ENCODE data around the gene ORAI2. TPM values are rescaled to one million over a fixed set of nuclear protein-coding genes. Genes with fewer than 3 reads are reported as not detected.

The ORAI2 gene
- total and polyA plus RNA-seq, 2 of the 13 experiments (the other 11 are each of a cell fraction or from before 2014, with no cell fraction given) = 3.0 to 6.0 TPM

DNA sequence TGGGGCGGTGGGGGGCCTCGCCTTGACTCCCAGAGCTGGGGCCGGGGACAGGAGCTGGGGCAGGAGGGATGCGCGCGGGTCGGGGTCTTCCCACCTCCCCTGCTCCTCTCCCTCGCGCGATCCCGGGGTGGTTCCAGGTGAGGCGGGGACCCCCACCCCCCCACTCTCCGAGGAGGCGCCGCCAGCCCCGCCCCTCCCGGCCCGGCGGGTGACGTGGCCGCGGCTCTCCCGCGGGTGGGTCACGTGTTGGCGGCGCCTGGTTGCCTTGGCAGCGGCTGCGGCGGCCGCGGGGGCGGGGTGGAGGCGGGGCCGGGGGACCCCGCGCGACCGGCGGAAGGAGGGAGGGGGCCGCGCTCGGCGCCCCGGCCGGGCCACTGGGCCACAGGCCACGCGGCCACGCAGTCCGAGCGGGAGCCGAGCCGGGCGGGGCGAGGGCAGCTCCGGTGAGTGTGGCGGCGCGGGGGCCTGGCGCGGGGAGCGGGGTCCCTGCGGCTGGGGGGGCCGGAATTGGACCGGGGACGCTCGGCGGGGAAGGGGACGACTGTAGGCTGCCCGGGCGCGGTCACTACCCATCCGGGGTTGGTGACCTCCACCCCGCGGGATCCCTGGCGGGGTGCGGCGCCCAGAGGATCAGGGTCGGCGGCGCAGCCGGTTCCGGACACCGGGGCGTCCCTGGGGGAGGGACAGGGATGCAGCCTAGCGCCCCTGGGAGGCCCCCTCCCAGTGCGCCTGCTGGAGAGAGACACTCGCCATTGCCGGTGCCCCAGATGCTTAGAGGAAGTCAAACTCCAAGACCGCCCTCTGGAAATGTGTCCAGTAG, at the start of gene ORAI2 (continued):
- TF ChIP-seq, protein P1, sequence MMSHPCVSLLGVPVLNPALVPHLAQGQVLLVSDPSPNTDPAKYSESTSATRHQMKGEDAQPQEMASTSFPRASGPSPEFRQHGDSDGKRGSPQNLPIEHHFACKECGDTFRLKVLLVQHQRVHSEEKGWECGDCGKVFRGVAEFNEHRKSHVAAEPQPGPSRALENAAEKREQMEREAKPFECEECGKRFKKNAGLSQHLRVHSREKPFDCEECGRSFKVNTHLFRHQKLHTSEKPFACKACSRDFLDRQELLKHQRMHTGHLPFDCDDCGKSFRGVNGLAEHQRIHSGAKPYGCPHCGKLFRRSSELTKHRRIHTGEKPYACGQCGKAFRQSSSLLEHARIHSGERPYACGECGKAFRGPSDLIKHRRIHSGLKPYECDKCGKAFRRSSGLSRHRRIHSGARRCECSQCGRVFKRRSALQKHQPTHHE (CRISPR knock-in tag; IDR thresholded peaks at IDR 0.05; ENCODE audit: borderline replicate concordance) = no peak
- no peak for TF ChIP-seq ZSCAN22 (CRISPR knock-in tag; IDR thresholded peaks at IDR 0.05)
- TF ChIP-seq KDM6A (CRISPR knock-in tag; IDR thresholded peaks at IDR 0.05; ENCODE audit: low read depth) = no peak
- TF ChIP-seq ZNF3 (CRISPR knock-in tag; IDR thresholded peaks at IDR 0.05) = no peak
- no peak for TF ChIP-seq ZSCAN29 (CRISPR knock-in tag; conservative IDR thresholded peaks at IDR 0.05)
- TF ChIP-seq ZNF446 (CRISPR knock-in tag; IDR thresholded peaks at IDR 0.05) = no peak
- TF ChIP-seq, protein P2, sequence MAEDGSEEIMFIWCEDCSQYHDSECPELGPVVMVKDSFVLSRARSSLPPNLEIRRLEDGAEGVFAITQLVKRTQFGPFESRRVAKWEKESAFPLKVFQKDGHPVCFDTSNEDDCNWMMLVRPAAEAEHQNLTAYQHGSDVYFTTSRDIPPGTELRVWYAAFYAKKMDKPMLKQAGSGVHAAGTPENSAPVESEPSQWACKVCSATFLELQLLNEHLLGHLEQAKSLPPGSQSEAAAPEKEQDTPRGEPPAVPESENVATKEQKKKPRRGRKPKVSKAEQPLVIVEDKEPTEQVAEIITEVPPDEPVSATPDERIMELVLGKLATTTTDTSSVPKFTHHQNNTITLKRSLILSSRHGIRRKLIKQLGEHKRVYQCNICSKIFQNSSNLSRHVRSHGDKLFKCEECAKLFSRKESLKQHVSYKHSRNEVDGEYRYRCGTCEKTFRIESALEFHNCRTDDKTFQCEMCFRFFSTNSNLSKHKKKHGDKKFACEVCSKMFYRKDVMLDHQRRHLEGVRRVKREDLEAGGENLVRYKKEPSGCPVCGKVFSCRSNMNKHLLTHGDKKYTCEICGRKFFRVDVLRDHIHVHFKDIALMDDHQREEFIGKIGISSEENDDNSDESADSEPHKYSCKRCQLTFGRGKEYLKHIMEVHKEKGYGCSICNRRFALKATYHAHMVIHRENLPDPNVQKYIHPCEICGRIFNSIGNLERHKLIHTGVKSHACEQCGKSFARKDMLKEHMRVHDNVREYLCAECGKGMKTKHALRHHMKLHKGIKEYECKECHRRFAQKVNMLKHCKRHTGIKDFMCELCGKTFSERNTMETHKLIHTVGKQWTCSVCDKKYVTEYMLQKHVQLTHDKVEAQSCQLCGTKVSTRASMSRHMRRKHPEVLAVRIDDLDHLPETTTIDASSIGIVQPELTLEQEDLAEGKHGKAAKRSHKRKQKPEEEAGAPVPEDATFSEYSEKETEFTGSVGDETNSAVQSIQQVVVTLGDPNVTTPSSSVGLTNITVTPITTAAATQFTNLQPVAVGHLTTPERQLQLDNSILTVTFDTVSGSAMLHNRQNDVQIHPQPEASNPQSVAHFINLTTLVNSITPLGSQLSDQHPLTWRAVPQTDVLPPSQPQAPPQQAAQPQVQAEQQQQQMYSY (CRISPR knock-in tag; IDR thresholded peaks at IDR 0.05) = no peak
- TF ChIP-seq KAT7 (CRISPR knock-in tag; IDR thresholded peaks at IDR 0.05; ENCODE audit: borderline replicate concordance) = no peak
- TF ChIP-seq, protein P3, sequence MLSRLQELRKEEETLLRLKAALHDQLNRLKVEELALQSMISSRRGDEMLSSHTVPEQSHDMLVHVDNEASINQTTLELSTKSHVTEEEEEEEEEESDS (CRISPR knock-in tag; IDR thresholded peaks at IDR 0.05; ENCODE audit: borderline replicate concordance) = no peak
- no peak for TF ChIP-seq ZNF136 (CRISPR knock-in tag; IDR thresholded peaks at IDR 0.05; ENCODE audit: low read depth)
- TF ChIP-seq ZNF629 (CRISPR knock-in tag; conservative IDR thresholded peaks at IDR 0.05) = no peak
- no peak for TF ChIP-seq ZNF607 (CRISPR knock-in tag; IDR thresholded peaks at IDR 0.05; ENCODE audit: borderline replicate concordance)
- TF ChIP-seq, protein P4, sequence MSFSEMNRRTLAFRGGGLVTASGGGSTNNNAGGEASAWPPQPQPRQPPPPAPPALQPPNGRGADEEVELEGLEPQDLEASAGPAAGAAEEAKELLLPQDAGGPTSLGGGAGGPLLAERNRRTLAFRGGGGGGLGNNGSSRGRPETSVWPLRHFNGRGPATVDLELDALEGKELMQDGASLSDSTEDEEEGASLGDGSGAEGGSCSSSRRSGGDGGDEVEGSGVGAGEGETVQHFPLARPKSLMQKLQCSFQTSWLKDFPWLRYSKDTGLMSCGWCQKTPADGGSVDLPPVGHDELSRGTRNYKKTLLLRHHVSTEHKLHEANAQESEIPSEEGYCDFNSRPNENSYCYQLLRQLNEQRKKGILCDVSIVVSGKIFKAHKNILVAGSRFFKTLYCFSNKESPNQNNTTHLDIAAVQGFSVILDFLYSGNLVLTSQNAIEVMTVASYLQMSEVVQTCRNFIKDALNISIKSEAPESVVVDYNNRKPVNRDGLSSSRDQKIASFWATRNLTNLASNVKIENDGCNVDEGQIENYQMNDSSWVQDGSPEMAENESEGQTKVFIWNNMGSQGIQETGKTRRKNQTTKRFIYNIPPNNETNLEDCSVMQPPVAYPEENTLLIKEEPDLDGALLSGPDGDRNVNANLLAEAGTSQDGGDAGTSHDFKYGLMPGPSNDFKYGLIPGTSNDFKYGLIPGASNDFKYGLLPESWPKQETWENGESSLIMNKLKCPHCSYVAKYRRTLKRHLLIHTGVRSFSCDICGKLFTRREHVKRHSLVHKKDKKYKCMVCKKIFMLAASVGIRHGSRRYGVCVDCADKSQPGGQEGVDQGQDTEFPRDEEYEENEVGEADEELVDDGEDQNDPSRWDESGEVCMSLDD (CRISPR knock-in tag; IDR thresholded peaks at IDR 0.05; ENCODE audit: borderline replicate concordance) = no peak
- TF ChIP-seq, protein P5, sequence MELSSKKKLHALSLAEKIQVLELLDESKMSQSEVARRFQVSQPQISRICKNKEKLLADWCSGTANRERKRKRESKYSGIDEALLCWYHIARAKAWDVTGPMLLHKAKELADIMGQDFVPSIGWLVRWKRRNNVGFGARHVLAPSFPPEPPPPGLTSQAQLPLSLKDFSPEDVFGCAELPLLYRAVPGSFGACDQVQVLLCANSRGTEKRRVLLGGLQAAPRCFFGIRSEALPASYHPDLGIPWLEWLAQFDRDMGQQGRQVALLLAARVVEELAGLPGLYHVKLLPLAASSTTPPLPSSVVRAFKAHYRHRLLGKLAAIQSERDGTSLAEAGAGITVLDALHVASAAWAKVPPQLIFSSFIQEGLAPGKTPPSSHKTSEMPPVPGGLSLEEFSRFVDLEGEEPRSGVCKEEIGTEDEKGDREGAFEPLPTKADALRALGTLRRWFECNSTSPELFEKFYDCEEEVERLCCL (CRISPR knock-in tag; IDR thresholded peaks at IDR 0.05; ENCODE audit: borderline replicate concordance) = no peak
- TF ChIP-seq ZNF570 (CRISPR knock-in tag; IDR thresholded peaks at IDR 0.05; ENCODE audit: borderline replicate concordance) = no peak

All from HepG2 (cell line).